ENCODE results near the gene UBALD2.
"Not testable (repeated sequence)": the region's sequence is repeated elsewhere in the genome, so short reads cannot be mapped to it uniquely, and the experiment has no call there.

UBALD2 gene

GRCh38 chr17:76264755-76265623 is at the start of gene UBALD2:
Gene UBALD2 (plus strand): TSS chr17:76265348. CDS start chr17:76265506, 158 bp downstream.
- peak within 1 kb of the TSS; percentile 78 for H3K4me3 ChIP-seq (ENCODE audit: low read length)
- no peak for TF ChIP-seq ZNF274 (IDR thresholded peaks at IDR 0.05; ENCODE audit: low read depth, low read length)

GRCh38 chr17:76217081-76217480 is 48.1 kb upstream of the UBALD2 start:
- no peak overlapping the region for H3K4me3 ChIP-seq (ENCODE audit: low read length)
- TF ChIP-seq ZNF274 (IDR thresholded peaks at IDR 0.05; ENCODE audit: low read depth, low read length) = no peak

DNA sequence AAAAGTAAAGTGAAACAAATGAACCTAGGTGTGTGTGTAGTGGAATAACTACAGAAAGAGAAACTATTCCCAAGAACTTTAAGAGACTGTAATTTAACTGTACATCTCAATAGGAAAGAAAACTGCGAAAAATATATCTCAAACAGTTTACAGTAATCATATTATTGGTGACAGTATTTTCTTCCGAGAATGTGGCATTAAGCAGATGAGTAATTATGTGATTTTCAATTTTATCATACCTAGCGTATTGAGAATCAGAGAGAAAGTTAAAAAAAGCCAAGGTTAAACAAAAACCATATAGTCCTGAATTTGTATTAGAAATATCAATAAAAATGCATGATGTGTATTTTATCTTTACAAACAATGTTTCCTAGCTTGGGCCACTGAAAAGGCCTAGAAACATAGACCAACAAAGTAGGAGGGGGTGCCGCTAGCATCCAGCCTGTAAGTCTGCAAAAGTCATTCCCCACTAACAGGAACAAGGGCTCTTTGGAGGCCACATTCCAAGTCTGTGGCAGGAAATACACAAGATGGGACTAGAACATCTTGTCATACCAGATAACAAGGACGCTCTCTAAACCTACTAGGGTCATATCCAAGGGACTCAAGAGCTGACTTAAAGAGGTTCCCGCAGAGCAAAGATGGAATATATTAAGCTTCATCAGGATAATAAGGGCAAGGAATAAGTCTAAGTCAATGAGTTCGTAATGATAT is 45.3 kb upstream of the UBALD2 start:
- no peak overlapping the region for H3K4me3 ChIP-seq (ENCODE audit: low read length)
- no peak for TF ChIP-seq ZNF274 (IDR thresholded peaks at IDR 0.05; ENCODE audit: low read depth, low read length)

DNA sequence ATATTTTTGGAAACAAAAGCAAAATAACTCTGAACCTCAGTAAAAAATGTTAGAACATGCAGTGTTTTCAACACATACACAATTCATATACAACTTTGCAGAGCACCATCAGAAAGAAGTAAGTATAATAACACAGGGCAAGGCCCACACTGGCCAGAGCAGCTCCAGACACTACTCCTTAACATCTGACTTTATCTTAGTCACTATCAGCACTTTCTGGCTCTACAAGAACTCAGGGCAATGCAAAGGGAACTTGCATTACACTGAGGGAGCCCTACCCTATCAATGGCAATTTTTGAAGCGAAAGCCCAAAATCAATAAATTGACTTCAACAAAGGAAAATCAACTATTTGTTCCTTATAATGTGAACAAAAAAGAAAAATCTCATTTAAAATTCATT is 41.3 kb upstream of the UBALD2 start:
- TF ChIP-seq ZNF274 (IDR thresholded peaks at IDR 0.05; ENCODE audit: low read depth, low read length) = no peak
- no peak overlapping the region for H3K4me3 ChIP-seq (ENCODE audit: low read length)

DNA sequence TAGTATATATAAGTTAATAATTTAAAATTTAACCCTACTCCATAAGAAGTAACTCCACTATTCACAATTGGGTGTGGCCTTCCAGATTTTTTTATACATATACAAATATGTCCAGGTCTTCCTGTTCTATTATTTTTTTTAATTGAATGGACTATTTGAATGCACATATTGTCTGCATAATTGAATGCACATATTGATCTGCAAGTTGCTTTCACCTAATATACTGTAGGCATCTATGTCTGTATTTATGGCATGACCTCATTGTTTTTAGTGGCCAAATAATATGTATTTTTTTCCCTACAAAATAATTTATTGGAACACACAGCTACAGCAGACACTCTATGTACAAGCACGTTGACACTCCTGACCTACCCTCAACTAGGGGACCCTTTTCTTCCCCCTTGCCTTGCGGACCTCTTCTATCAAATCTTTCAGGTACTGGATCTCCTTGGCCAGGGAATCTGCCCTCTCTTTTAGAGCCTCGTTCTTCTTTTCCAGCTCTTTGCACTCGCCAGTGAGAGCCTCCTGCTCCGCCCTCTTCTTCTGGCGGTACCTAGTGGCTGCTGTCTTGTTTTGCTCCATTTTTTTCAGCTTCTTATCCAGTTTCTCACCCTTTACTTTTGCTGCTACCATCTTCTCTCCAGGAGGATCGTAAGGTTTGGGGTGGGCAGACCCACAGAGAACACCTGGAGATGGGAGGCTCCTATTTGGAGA is 39.6 kb upstream of the UBALD2 start:
- not testable (repeated sequence) for H3K4me3 ChIP-seq (ENCODE audit: low read length)

DNA sequence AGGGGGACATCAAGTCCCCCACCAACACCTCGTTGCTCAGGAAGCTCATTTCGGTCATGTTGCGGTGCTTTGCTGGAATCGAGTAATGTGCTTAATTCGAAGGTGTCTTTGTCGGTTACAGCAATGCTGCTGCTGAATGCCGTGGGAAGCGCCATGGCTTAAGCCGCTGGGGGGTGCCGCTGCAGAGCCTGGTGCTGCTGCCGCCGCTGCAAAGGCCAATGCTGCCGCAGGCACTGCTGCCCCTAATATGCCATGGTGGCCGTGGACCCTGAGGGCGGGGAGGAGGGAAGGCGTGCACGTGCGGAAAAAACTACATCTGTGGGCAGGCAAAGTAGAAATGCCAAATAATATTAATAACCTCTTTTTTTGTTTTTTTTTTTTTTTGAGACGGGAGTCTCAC is 38.4 kb upstream of the UBALD2 start:
- H3K4me3 ChIP-seq (ENCODE audit: low read length) = not testable (repeated sequence)

GRCh38 chr17:76232342-76232741 is 32.8 kb upstream of the UBALD2 start:
- H3K4me3 ChIP-seq (ENCODE audit: low read length) = no peak overlapping the region
- TF ChIP-seq ZNF274 (IDR thresholded peaks at IDR 0.05; ENCODE audit: low read depth, low read length) = no peak

- no peak overlapping the region for H3K4me3 ChIP-seq (ENCODE audit: low read length)
- no peak for TF ChIP-seq ZNF274 (IDR thresholded peaks at IDR 0.05; ENCODE audit: low read depth, low read length)
Measured at GRCh38 chr17:76233588-76234353, 31.4 kb upstream of the UBALD2 start.

DNA sequence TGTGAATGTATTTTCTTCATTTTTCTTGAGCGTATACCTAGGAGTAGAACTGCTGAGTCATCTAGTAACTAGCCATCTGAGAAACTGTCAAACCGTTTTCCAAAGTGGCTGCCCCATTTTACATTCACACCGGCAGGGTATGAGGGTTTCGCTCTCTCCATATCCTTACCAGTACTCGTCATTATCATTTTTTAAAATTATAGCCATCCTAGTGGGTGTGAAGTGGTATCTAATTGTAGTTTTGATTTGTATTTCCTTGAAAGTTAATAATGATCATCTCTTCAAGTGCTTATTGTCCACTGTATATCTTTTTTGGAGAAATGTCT is 30.8 kb upstream of the UBALD2 start:
- no peak overlapping the region for H3K4me3 ChIP-seq (ENCODE audit: low read length)
- no peak for TF ChIP-seq ZNF274 (IDR thresholded peaks at IDR 0.05; ENCODE audit: low read depth, low read length)

- no peak for TF ChIP-seq ZNF274 (IDR thresholded peaks at IDR 0.05; ENCODE audit: low read depth, low read length)
- no peak overlapping the region for H3K4me3 ChIP-seq (ENCODE audit: low read length)
Measured at GRCh38 chr17:76235883-76236282, 29.3 kb upstream of the UBALD2 start.

- TF ChIP-seq ZNF274 (IDR thresholded peaks at IDR 0.05; ENCODE audit: low read depth, low read length) = no peak
- no peak overlapping the region for H3K4me3 ChIP-seq (ENCODE audit: low read length)
Measured at GRCh38 chr17:76236603-76237002, 28.5 kb upstream of the UBALD2 start.

DNA sequence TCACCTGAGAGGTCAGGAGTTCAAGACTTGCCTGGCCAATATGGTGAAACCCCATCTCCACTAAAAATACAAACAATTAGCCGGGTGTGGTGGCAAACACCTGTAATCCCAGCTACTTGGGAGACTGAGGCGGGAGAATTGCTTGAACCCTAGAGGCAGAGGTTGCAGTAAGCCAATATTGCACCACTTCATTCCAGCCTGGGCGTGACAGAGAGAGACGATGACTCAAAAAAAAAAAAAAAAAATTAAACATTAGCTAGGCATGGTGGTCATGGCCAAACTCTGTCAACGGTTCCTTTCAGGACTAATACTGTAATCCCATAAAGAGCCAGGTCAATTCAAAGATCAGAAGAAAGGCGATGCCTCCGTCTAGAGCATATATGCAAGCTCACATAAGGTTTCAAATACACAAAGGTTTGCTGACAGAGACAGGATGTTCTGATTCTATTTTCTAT is 27.3 kb upstream of the UBALD2 start:
- no peak for TF ChIP-seq ZNF274 (IDR thresholded peaks at IDR 0.05; ENCODE audit: low read depth, low read length)
- H3K4me3 ChIP-seq (ENCODE audit: low read length) = no peak overlapping the region

DNA sequence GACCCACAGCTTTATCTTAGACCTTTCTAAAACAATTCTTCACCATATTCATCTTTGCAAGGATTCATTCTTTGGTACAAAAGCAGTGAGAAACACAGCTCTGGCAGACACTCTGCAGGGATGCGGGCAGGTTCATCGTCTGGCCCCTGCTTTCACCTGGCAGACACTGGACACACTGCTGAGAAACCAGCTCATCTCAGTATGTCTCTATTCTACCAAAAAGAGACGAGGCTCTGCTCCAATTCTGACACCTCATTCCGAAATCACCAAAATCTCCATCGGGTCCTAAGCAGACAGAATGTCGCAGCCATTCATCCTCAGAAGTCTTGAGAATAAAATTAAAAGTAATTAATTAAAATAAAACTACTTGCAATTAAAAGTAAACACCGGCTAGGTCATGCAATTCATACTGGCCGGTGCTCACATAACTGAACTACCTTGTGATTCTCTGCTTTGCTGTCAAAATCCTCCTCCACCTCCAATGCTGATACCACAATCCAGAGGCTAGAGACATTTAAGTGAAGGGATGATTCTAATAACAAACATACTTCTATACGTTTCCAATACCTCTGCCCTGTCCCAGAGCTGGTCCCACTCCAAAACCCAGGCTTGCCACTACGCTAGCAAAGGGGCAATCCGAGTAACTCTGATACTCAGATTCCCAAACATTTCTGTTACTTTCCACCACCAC is 26.2 kb upstream of the UBALD2 start:
- peak overlapping the region; percentile 73; the same call in 1 of the 2 replicates for H3K4me3 ChIP-seq (ENCODE audit: low read length)
- TF ChIP-seq ZNF274 (IDR thresholded peaks at IDR 0.05; ENCODE audit: low read depth, low read length) = no peak
